ENCODE results near the gene HM13.

Gene HM13

GRCh38 chr20:31473331-31474096 is 40.7 kb upstream of the HM13 start:
- H2AFZ ChIP-seq (ENCODE audit: low read length) = no peak overlapping the region
- no peaks in the 10 kb centered on the region for H3K79me2 ChIP-seq (ENCODE audit: insufficient read depth, low read length)
- H3K9me2 ChIP-seq (replicated peaks; ENCODE audit: low read depth, low read length) = no peaks in the 10 kb centered on the region
- no peaks in the 10 kb centered on the region for H3K36me3 ChIP-seq (ENCODE audit: insufficient read depth, low read length)
- H4K20me1 ChIP-seq (ENCODE audit: insufficient read depth, low read length, poor library complexity, severe bottlenecking) = no peaks in the 10 kb centered on the region
- no peaks in the 10 kb centered on the region for H3K4me1 ChIP-seq (ENCODE audit: insufficient read depth, low read length, poor library complexity, severe bottlenecking)
- no peaks in the 10 kb centered on the region for H3F3A ChIP-seq (ENCODE audit: low read depth)
- no peaks in the 10 kb centered on the region for H3K9me3 ChIP-seq (ENCODE audit: insufficient read depth, low read depth, low read length)
- TF ChIP-seq CTCF (conservative IDR thresholded peaks at IDR 0.05; ENCODE audit: low read length) (no peak), EZH2phosphoT487 (IDR thresholded peaks at IDR 0.05; ENCODE audit: borderline replicate concordance) (no peak)
- no peak overlapping the region for H3K4me2 ChIP-seq (ENCODE audit: low read depth, low read length, poor library complexity, severe bottlenecking)
- H3K9ac ChIP-seq (ENCODE audit: low read depth, low read length, poor library complexity, severe bottlenecking) = no peak overlapping the region
- no peaks in the 10 kb centered on the region for H3K27me3 ChIP-seq (ENCODE audit: insufficient read depth, low read length, poor library complexity, severe bottlenecking)
- H3K4me3 ChIP-seq (ENCODE audit: low read length, poor library complexity, severe bottlenecking) = no peak overlapping the region

GRCh38 chr20:31474097-31474436 is 40.2 kb upstream of the HM13 start:
- H3K4me2 ChIP-seq (ENCODE audit: low read depth, low read length, poor library complexity, severe bottlenecking) = no peak overlapping the region

GRCh38 chr20:31474758-31475427 is 39.3 kb upstream of the HM13 start, which contains the start of the genes DEFB124 and REM1:
TSS of gene DEFB124 (minus strand) at chr20:31475127. CDS start at chr20:31473013, 2,114 bp downstream.
TSS of gene REM1 (plus strand) at chr20:31475288. CDS start at chr20:31476446, 1,158 bp downstream.
- no peaks in the 10 kb centered on the region for H3K9me3 ChIP-seq (ENCODE audit: insufficient read depth, low read depth, low read length)
- no peak within 1 kb of the TSS for H2AFZ ChIP-seq (ENCODE audit: low read length)
- no peaks in the 10 kb centered on the region for H3K9me2 ChIP-seq (replicated peaks; ENCODE audit: low read depth, low read length)
- H3F3A ChIP-seq (ENCODE audit: low read depth) = no peaks in the 10 kb centered on the region
- H3K27me3 ChIP-seq (ENCODE audit: insufficient read depth, low read length, poor library complexity, severe bottlenecking) = no peaks in the 10 kb centered on the region
- TF ChIP-seq EZH2phosphoT487 (IDR thresholded peaks at IDR 0.05; ENCODE audit: borderline replicate concordance) = no peak
- TF ChIP-seq CTCF (conservative IDR thresholded peaks at IDR 0.05; ENCODE audit: low read length) = no peak
- no peak within 1 kb of the TSS for H3K4me3 ChIP-seq (ENCODE audit: low read length, poor library complexity, severe bottlenecking)
- H3K4me2 ChIP-seq (ENCODE audit: low read depth, low read length, poor library complexity, severe bottlenecking) = no peak within 1 kb of the TSS
- H4K20me1 ChIP-seq (ENCODE audit: insufficient read depth, low read length, poor library complexity, severe bottlenecking) = no peaks in the 10 kb centered on the region
- no peak within 1 kb of the TSS for H3K9ac ChIP-seq (ENCODE audit: low read depth, low read length, poor library complexity, severe bottlenecking)
- H3K79me2 ChIP-seq (ENCODE audit: insufficient read depth, low read length) = no peaks in the 10 kb centered on the region
- H3K36me3 ChIP-seq (ENCODE audit: insufficient read depth, low read length) = no peaks in the 10 kb centered on the region
- no peaks in the 10 kb centered on the region for H3K4me1 ChIP-seq (ENCODE audit: insufficient read depth, low read length, poor library complexity, severe bottlenecking)

More at GRCh38 chr20:31474097-31474436, 40.2 kb upstream of the HM13 start:
- Histone ChIP-seq H3K9me3 (ENCODE audit: insufficient read depth, low read depth, low read length) (no peaks in the 10 kb centered on the region), H3K4me3 (ENCODE audit: low read length, poor library complexity, severe bottlenecking) (no peak overlapping the region), H3K4me1 (ENCODE audit: insufficient read depth, low read length, poor library complexity, severe bottlenecking) (no peaks in the 10 kb centered on the region), H2AFZ (ENCODE audit: low read length) (no peak overlapping the region), H3K9ac (ENCODE audit: low read depth, low read length, poor library complexity, severe bottlenecking) (no peak overlapping the region), H3F3A (ENCODE audit: low read depth) (no peaks in the 10 kb centered on the region), H3K79me2 (ENCODE audit: insufficient read depth, low read length) (no peaks in the 10 kb centered on the region), H3K9me2 (replicated peaks; ENCODE audit: low read depth, low read length) (no peaks in the 10 kb centered on the region), H4K20me1 (ENCODE audit: insufficient read depth, low read length, poor library complexity, severe bottlenecking) (no peaks in the 10 kb centered on the region), H3K27me3 (ENCODE audit: insufficient read depth, low read length, poor library complexity, severe bottlenecking) (no peaks in the 10 kb centered on the region), H3K36me3 (ENCODE audit: insufficient read depth, low read length) (no peaks in the 10 kb centered on the region)
- TF ChIP-seq CTCF (conservative IDR thresholded peaks at IDR 0.05; ENCODE audit: low read length) (no peak), EZH2phosphoT487 (IDR thresholded peaks at IDR 0.05; ENCODE audit: borderline replicate concordance) (no peak)

Data from Loucy (cell line).